DOHH2 (cell line): ENCODE data around the gene TMEM14B.

ENCODE experiments used
- CTCF ChIP-seq: fragments of 200-600 bp; sonication (generic); IDR thresholded peaks from one replicate; pipeline ENCODE4 v1.5.1; 2014; ENCODE audit warnings: antibody characterized with exemption, mild to moderate bottlenecking, low read depth, low read length; ENCODE audit not compliant: poor library complexity, severe bottlenecking
- EZH2phosphoT487 ChIP-seq: fragments of 200-600 bp; sonication (generic); IDR thresholded peaks from 2 replicates; pipeline ENCODE4 v1.6.1; 2017; ENCODE audit warnings: borderline replicate concordance, mild to moderate bottlenecking, antibody characterized with exemption, low read length, moderate library complexity, mixed read lengths

GRCh38 chr6:10740061-10740460 is 7.5 kb upstream of the TMEM14B start:
- TF ChIP-seq CTCF (no peak), EZH2phosphoT487 (no peak)
